NCI-H187 (cell line): ENCODE results near the gene IFIT1B.

ENCODE experiments used
- DNase-seq, 2 experiments: peaks; one replicate each; lab custom pipeline; 2025; lab: John Stamatoyannopoulos, UW

Gene IFIT1B

GRCh38 chr10:89413398-89413912 lies 35.6 kb downstream of the IFIT1B start:
- DNase-seq, result no peak

GRCh38 chr10:89414146-89414878 lies 36.5 kb downstream of the IFIT1B start, which contains the start of gene IFIT5:
Gene IFIT5, plus strand, starts transcription at chr10:89414568. Its CDS starts 231 bp downstream, at chr10:89414799.
- DNase-seq, result peak in 1 of 2 experiments; percentile 38

DNA sequence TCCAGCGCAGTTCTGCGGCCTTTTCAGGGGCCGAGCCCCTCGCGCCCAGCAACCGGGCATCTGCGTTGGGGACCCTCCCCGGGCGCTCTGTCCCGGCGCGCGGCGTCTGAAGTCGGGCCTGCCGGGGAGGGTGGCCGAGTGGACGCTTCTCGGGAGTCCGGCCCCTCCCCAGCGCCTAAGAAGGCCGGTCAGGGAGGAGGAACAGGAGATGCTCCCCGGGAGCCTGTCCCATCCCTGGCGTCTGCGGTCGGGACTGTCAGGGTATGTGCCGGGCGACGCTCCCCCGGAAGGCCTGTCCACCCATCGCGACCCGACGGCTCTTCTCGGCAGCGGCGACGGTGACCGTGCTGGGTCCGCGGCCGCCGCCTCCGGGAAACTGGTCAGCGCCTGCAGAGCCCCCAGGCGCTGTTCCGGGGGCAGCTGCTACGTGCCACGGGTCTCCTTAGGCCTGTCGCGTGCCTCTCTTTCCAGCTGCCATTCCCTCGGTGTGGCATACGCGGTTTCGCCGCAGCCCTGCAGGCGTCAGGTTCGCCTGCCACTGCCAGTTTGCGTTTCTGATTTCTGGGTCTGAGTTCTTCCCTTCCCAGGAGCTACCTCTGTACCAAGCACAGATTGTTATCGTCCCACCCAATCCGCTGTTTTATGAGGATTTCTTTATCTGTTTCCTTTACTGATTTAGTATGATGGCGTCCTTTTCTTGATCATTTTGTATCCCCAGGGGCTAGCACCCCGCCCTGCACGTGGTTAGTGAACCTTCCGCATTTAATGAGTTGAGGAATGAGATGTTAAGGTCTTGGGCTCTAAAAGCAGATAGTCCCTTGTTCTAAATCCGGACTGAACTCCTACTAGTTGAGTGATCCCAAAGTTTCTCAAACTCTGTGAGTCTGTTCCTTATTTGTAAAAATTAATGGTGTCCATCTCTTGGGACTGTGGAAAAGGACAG lies 37.3 kb downstream of the IFIT1B start:
- peak in 1 of 2 experiments; percentile 38 for DNase-seq

DNA sequence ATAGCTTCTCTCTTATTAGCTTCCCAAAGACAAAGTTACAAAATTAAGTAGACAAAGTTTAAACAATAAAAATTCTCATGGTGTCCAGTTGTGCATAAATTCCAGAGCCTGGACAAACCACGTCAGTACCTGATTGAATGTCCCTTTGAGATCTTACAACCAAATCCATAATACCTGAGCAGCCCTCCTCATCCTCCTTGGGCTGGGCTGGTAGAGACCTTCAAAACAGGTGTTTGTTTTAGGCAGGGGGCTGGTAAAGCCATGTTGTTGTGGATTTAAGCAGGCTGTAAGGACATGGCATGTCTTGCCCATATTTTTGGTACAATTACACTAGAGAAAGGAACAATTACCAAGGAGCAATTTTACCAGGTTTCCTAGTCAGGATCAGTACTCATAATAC lies 38.6 kb downstream of the IFIT1B start:
- DNase-seq, result no peak

DNA sequence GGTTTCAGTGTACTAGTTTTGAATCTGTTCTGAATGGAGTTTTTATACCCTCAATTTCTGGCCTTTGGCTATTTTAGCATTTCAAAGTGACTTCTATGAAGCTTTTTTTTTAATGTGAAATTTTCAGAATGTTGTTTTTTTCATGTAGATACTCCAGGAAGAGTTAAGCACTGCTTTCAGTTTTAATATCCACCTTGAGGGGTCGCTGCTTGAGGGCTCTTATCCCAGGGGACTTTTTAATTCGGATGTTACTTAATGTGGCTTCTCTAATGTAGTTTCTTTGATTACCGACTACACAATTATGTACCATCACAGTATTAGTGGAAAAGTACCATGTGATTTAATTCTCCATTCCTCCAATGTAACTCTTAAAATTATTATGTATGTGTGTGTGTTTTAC lies 41.7 kb downstream of the IFIT1B start:
- DNase-seq, result no peak

- DNase-seq, result peak in 1 of 2 experiments; percentile 29
These were observed 43.2 kb downstream of the IFIT1B start for GRCh38 chr10:89421018-89421476.

DNA sequence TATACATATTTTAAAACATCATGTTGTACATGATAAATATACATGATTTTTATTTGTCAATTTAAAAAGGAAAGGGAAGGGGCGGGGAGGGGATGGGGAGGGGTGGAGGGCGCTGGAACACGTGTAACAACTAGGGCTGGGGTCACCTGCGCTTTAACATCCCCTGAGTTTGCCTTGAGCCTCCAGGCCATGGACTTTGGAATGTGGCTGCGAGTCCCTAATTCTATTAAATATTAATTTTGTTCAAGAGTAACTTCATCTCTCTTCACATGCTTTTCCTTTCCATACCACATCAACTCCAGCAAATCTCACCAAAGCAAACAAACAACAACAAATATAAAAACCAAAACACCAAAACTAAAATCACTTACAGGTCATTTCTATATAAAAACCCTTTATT lies 47.1 kb downstream of the IFIT1B start:
- no peak for DNase-seq

GRCh38 chr10:89426230-89426868 lies 48.5 kb downstream of the IFIT1B start:
- no peak for DNase-seq

DNA sequence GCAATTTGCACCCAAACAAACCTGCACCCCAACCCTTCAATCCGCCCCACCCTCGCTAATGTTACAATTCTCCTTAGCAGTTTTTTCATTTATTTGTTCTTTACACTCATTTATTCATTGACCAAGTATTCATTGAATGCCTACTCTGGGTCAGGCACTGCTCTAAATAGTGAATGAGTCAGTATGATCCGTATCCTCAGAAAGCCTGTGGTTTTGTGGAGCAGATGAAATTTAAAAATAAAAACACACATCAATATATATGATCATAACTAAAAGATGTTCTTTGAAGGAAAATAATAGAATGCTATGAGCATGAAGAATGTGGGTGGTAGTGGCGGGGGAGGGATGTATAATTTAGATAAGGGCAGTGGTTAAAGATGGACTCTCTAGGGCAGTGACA lies 49.8 kb downstream of the IFIT1B start:
- DNase-seq, result no peak

DNA sequence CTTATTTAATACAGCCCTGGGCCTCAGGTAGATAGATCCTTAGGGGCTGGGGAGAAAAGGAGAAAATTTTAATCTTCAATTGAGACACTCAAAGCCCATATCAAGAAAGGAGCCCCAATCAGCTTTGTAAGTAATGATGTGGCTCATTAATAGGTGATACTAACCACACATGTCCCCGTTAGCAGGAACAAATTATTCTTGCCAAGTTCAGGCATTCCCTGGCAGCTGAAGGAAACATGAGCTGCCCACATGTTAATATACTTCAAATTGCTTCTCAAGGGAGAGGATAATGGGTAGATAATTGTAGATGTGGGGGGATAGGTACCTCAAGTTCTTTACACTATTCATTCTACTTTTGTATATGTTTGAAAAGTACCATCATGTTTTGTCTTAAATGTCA lies 51.0 kb downstream of the IFIT1B start:
- DNase-seq, result no peak

- DNase-seq, result no peak
These were observed 54.1 kb downstream of the IFIT1B start for GRCh38 chr10:89431977-89432376.
